AG10803 (cell line): Measurements from ENCODE around the gene ASB4.

ENCODE experiments used
- DNase-seq: peaks from one replicate; pipeline ENCODE4 v3.0.0; 2010; ENCODE audit warnings: low read depth
- H3K4me3 ChIP-seq: 2 replicates; pipeline ENCODE4 v1.5.1; 2011; ENCODE audit warnings: mild to moderate bottlenecking, low read length, control low read depth
- CTCF ChIP-seq: conservative IDR thresholded peaks from 2 replicates; pipeline ENCODE4 v1.5.1; 2011; ENCODE audit warnings: mild to moderate bottlenecking, low read length, control low read depth, inconsistent platforms

The ASB4 gene

DNA sequence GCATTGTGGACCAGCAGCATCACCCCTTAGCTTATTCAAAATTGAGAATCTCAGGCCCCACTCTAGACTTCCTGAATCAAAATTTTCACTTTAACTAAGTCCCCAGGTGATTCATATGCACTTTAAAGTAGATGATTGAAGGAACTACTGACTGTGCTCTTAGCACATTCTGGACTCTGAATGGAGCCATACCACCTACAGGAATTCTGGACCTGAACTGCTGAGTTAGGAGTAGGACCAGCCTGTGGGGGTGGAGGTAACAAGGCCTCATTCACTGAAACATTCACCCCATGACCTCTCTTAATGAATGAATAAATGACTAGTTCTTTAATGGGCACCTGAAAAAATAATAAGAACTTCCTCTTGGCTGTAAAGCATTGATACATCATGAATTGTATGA is 103.3 kb downstream of the ASB4 start:
- H3K4me3 ChIP-seq, result no peak overlapping the region
- no peak for DNase-seq
- TF ChIP-seq CTCF, result no peak

DNA sequence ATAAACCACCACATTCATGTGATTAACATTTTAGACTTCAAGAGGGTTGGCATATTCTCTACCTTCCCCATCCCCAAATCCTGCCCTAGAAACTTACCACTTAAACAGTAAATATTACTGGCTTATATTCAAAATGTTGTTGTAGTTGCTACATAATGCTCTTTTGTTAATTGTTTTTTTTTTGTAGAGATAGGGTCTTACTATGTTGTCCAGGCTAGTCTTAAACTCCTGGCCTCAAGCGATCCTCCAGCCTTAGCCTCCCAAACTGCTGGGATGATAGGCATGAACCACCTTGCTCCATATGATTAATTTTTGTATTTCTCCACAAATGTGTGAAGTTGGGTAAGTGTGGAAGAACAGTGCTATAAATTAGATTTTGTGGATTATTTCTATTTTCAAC is 104.0 kb downstream of the ASB4 start:
- TF ChIP-seq CTCF, result no peak
- no peak overlapping the region for H3K4me3 ChIP-seq
- DNase-seq, result no peak
